GM21717 (cell line): ENCODE results near the gene DAO.
"Not testable (repeated sequence)": the region's sequence is repeated elsewhere in the genome, so short reads cannot be mapped to it uniquely, and the experiment has no call there.

ENCODE experiments used
- ATAC-seq: cut with Tn5 transposase; IDR thresholded peaks from one replicate; pipeline ENCODE4 v1.9.1; 2021; ENCODE audit warnings: mild to moderate bottlenecking, moderate library complexity; ENCODE audit not compliant: unreplicated experiment

DAO gene

GRCh38 chr12:108879615-108880254 lies at the start of gene DAO:
Gene DAO, plus strand, starts transcription at chr12:108880092. Its CDS starts 4,915 bp downstream, at chr12:108885007.
- no peak for ATAC-seq

- ATAC-seq, result peak; percentile 63
Observed at GRCh38 chr12:108831309-108831991, 48.4 kb upstream of the DAO start.

DNA sequence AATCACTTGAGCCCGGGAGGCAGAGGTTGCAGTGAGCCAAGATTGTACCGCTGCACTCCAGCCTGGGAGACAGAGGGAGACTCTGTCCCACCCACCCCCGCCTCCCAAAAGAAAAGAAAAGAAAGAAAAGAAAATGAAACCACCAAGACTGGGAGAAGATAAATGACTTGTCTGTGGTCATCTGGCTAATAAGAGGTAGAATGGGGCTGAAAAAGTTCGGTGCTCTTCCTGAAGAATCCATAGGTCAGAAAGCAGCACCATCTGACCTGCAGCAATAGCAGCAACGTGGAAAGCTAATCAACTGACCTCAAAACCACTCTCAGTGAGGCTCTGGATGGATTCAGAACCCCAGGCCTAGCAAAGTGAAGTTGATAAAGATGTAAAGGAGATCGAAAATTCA lies 47.7 kb upstream of the DAO start:
- ATAC-seq, result no peak

- ATAC-seq, result no peak
Observed at GRCh38 chr12:108832730-108833354, 47.0 kb upstream of the DAO start.

DNA sequence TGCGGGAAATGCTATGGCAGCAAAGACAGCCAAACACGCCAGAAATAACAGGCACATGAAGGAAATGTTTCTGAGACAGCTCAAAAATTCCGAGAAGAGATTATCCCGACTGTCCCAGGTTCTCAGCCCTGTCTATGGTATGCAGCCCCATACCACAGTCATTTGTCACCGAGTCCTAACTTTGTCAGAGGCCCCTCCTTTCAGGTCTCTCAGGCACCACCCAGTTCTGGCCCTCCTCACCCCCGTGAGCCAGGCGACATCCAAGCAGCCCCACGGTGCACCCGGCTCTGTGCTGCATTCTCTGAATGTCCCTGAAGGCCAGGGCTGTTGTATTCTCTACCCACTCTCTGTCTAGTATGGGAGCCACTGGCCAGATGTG lies 46.5 kb upstream of the DAO start:
- ATAC-seq, result no peak

DNA sequence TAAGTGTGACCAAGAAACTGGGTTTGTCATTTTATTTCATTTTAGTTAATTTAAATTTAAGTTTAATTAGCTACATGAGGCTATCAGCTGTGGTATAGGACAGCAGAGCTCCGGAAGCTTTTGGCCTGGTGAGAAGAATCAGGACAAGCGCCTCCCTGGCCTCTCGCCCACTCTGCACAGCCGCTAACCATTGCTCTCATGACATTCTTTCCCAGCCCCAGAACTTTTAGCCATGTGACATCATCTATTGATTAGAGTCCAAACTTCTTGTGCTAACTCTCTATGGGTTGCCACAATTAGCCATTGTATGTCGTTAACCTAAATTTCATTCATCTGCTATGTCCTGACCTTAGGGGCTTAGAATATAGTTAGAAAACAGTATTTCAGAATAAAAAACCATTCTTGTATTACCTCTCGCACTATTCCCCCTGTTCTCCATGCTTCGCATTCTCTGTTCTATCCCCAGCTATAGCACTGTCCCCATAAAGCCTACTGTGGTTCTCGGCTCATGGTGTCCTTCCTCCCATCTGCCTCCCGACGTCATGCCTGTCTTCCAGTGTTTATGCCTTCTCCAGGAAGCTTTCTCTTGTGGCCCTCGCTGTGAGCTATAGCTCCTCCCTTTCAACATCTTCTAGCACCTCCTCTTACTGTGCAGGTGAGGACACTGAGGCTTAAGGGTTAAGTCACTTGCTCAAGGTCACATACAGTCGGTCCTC lies 46.0 kb upstream of the DAO start:
- ATAC-seq, result no peak

DNA sequence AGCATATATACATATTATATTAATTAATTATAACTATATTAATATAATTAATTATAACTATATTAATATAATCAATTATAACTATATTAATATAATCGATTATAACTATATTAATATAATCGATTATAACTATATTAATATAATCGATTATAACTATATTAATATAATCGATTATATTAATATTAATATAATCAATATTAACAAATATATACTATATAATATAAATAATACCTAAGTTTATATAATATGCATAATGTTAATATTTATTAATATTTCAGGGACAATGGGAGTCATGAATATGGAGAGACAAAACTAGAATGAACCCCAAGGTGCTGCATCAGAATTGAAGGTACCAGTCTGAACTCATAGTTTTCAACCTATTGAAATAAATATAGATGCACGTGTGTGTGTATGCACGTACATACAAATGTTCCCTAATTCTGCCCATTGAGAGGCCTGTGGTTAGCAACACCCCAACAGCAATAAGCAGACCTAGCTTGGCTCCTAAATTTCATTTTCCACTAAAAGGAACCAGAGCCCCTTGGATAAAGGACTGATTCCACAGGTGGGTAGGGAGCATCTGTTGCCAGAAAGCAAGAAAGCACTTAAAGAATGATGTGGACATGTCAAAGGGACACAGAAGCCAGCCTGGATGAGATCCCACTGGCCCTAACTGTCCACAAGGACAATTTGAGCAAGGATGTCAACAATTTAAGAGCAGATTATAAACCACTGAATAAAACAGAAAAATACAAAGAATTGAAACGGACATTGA lies 43.8 kb upstream of the DAO start:
- no peak for ATAC-seq

GRCh38 chr12:108837239-108837638 lies 42.7 kb upstream of the DAO start:
- ATAC-seq, result no peak

DNA sequence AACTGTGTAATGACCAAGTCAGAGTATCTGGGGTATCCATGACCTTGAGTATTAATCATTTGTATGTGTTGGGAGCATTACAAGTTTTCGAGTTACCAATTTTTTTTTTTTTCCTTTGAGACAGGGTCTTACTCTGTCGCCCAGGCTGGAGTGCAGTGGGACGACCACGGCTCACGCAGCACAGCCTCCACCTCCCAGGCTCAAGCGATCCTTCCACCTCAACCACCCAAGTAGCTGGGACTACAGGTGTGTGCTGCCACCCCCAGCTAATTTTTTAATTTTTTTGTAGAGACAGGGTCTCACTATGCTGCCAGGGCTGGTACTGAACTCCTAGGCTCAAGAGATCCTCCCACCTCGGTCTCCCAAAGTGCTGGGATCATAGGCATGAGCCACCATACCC lies 42.2 kb upstream of the DAO start:
- ATAC-seq, result no peak

GRCh38 chr12:108838194-108839017 lies 41.5 kb upstream of the DAO start:
- ATAC-seq, result peak; percentile 93

GRCh38 chr12:108839018-108839889 lies 40.6 kb upstream of the DAO start:
- no peak for ATAC-seq

- ATAC-seq, result no peak
Observed at GRCh38 chr12:108839890-108840230, 40.0 kb upstream of the DAO start.

DNA sequence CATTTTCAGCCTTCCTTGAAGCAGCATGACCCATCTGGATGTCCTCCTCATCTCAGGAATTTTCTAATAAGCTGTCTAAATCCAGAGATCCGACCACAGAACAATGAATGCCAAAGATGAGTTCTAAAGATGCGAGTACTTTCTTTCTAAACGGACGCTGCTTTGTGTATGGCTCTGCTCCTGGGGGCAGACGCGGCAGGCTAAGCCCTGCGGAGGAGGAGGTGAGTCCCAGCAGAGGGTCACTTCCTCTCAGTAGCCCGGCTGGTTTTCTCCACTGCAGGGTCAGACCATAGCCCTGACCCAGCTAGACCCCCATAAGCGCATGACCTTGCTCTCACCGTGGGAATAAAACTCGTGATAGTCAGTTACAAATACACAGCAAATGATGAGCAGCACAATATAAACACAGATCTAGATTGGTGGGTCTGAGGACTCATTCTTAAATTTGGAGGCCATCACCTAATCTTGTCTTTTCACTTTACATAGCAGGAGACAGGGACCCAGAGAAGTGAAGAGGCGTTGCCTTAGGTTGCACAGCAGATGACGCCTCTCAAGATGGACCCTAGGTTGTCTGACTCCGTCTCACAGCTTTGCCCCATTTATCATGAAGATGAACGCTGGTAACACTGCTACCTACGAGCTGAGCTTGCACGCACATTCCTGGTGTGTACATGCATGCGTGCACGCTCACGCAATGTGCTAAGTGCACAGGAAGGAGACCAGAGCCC lies 39.1 kb upstream of the DAO start:
- ATAC-seq, result no peak

DNA sequence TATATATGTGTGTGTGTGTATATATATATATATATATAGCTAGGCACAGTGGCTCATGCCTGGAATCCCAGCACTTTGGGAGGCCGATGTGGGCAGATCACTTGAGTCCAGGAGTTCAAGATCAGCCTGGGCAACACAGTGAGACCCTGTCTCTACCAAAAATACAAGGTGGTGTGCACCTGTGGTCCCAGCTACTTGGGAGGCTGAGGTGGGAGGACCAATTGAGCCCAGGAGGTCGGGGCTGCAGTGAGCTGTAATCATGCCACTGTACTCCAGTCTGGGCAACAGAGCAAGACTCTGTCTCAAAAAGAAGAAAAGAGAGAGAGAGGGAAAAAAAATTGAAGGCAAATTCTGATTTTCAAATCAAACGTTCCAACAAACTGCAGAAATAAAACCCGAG lies 38.1 kb upstream of the DAO start:
- not testable (repeated sequence) for ATAC-seq

GRCh38 chr12:108842361-108842760 lies 37.5 kb upstream of the DAO start:
- ATAC-seq, result no peak

DNA sequence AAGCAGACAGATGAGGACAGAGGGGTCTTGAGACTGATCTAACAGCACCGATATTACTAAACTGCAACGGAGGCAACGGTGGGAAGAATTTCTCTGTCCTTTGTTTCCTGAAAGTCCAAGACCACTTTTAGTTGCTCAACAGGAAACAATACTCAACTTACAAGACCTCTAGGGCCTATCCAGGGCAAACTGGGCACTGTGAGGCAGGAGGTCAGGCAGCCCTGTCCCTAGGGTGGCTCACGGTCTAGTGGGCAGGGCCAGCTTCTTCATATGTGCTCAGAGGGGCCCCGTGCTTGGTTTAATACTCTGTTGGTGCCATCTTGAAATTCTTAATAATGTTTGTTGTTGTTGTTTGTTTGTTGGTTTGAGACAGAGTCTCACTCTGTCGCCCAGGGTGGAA lies 36.7 kb upstream of the DAO start:
- no peak for ATAC-seq

- no peak for ATAC-seq
Observed at GRCh38 chr12:108845696-108846095, 34.2 kb upstream of the DAO start.

GRCh38 chr12:108846290-108846701 lies 33.6 kb upstream of the DAO start:
- ATAC-seq, result no peak

DNA sequence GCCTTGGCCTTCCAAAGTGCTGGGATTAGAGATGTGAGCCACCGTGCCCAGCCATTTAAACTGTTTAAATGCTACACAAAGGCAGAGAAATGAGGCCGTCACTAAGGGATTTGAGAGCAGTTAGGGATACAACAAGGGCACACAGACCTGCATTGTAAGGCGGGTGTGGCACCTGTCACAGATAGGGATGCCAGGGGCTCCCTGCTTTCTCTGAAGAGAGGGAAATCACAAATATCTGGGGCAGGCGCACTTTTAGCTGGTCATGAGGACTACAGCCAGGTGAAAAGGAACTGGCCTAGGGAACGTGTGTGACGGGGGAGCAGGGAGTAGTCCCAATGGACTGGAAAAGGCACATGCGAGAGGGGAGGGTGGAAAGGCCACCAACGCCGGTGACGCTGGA lies 32.2 kb upstream of the DAO start:
- ATAC-seq, result no peak
